HepG2 (cell line): ENCODE data around the gene NME1. TPM values are rescaled to one million over a fixed set of nuclear protein-coding genes. Genes with fewer than 3 reads are reported as not detected.

Source experiments
- BHLHE40 ChIP-seq: IDR thresholded peaks from 2 replicates; pipeline ENCODE4 v1.6.1; 2011; ENCODE audit warnings: low read length, improper control_type of control experiment
- CEBPG ChIP-seq: IDR thresholded peaks from 2 replicates; pipeline ENCODE4 v1.6.1; 2016
- CREM ChIP-seq, 2 experiments: sonication (generic) in 1 of 2; formaldehyde crosslinking in 1 of 2; IDR thresholded peaks; 2 replicates each; pipeline versions ENCODE4 v1.4.0 to v1.6.1; 2016 to 2020; ENCODE audit warnings: antibody characterized with exemption in 1 of 2, mild to moderate bottlenecking in 1 of 2, missing genetic modification reagents in 1 of 2
- DPF2 ChIP-seq: sonication (generic); formaldehyde crosslinking; IDR thresholded peaks from 2 replicates; pipeline ENCODE4 v1.4.0; 2020; ENCODE audit warnings: mild to moderate bottlenecking, low read depth, missing genetic modification reagents, borderline replicate concordance
- FOXJ3 ChIP-seq: sonication (generic); formaldehyde crosslinking; IDR thresholded peaks from 2 replicates; pipeline ENCODE4 v1.4.0; 2020; ENCODE audit warnings: missing genetic modification reagents, mild to moderate bottlenecking, borderline replicate concordance
- ISX ChIP-seq: sonication (generic); formaldehyde crosslinking; conservative IDR thresholded peaks from 2 replicates; pipeline ENCODE4 v1.5.0; 2020; ENCODE audit warnings: missing genetic modification reagents
- KLF11 ChIP-seq: IDR thresholded peaks from 2 replicates; pipeline ENCODE4 v1.6.1; 2016; ENCODE audit warnings: missing compliant biosample characterization
- KMT2B ChIP-seq: IDR thresholded peaks from 2 replicates; pipeline ENCODE4 v1.6.1; 2016; ENCODE audit warnings: missing genetic modification reagents, missing compliant biosample characterization
- NR3C1 ChIP-seq: sonication (generic); formaldehyde crosslinking; IDR thresholded peaks from 2 replicates; pipeline ENCODE4 v1.4.0; 2020; ENCODE audit warnings: missing genetic modification reagents
- PRMT3 ChIP-seq: sonication (generic); formaldehyde crosslinking; IDR thresholded peaks from 2 replicates; pipeline ENCODE4 v1.8.1; 2022; ENCODE audit warnings: low read depth, mild to moderate bottlenecking, moderate library complexity, missing genetic modification reagents, borderline replicate concordance
- SOX5 ChIP-seq: IDR thresholded peaks from 2 replicates; pipeline ENCODE4 v1.6.1; 2016; ENCODE audit warnings: borderline replicate concordance
- TAF1 ChIP-seq: sonication (generic); formaldehyde crosslinking; IDR thresholded peaks from 2 replicates; pipeline ENCODE4 v1.4.0; 2020; ENCODE audit warnings: missing genetic modification reagents
- TARDBP ChIP-seq: sonication (generic); formaldehyde crosslinking; IDR thresholded peaks from 2 replicates; pipeline ENCODE4 v1.8.0; 2022; ENCODE audit warnings: mild to moderate bottlenecking, missing genetic modification reagents
- TBX3 ChIP-seq: fragments of 450-650 bp; IDR thresholded peaks from 2 replicates; pipeline ENCODE4 v1.6.1; 2017; ENCODE audit warnings: antibody characterized with exemption, mild to moderate bottlenecking, inconsistent platforms, borderline replicate concordance
- TSC22D2 ChIP-seq: sonication (generic); formaldehyde crosslinking; IDR thresholded peaks from 2 replicates; pipeline ENCODE4 v1.5.1; 2020; ENCODE audit warnings: missing genetic modification reagents, mild to moderate bottlenecking, borderline replicate concordance
- WIZ ChIP-seq: sonication (generic); formaldehyde crosslinking; IDR thresholded peaks from 2 replicates; pipeline ENCODE4 v1.5.1; 2020; ENCODE audit warnings: mild to moderate bottlenecking, missing genetic modification reagents
- ZNF235 ChIP-seq: sonication (generic); formaldehyde crosslinking; IDR thresholded peaks from 2 replicates; pipeline ENCODE4 v1.8.1; 2023; ENCODE audit warnings: mild to moderate bottlenecking, missing genetic modification reagents, borderline replicate concordance
- ZNF556 ChIP-seq: sonication (generic); formaldehyde crosslinking; IDR thresholded peaks from 2 replicates; pipeline ENCODE4 v1.4.0; 2020; ENCODE audit warnings: mild to moderate bottlenecking, missing genetic modification reagents, borderline replicate concordance
- ZNF652 ChIP-seq: IDR thresholded peaks from 2 replicates; pipeline ENCODE4 v1.6.1; 2016; ENCODE audit warnings: low read depth, borderline replicate concordance
- ZNF747 ChIP-seq: sonication (generic); formaldehyde crosslinking; IDR thresholded peaks from 2 replicates; pipeline ENCODE4 v1.8.1; 2023; ENCODE audit warnings: missing genetic modification reagents, mild to moderate bottlenecking, borderline replicate concordance
- ZNF850 ChIP-seq: sonication (generic); formaldehyde crosslinking; conservative IDR thresholded peaks from 2 replicates; pipeline ENCODE4 v1.9.0; 2021; ENCODE audit warnings: mild to moderate bottlenecking, missing genetic modification reagents
- ZSCAN21 ChIP-seq: sonication (generic); formaldehyde crosslinking; IDR thresholded peaks from 2 replicates; pipeline ENCODE4 v1.8.0; 2022; ENCODE audit warnings: mild to moderate bottlenecking, missing genetic modification reagents, moderate library complexity, borderline replicate concordance
- ZSCAN29 ChIP-seq: sonication (generic); formaldehyde crosslinking; conservative IDR thresholded peaks from 2 replicates; pipeline ENCODE4 v1.4.0; 2020; ENCODE audit warnings: mild to moderate bottlenecking, missing genetic modification reagents
- polyA plus RNA-seq, 8 experiments: library from polyadenylated mRNA; depleted of rRNA in 3 of 8; stranded (reverse) in 7 of 8; unstranded in 1 of 8; fragments of >200 nt; fragmentation: Illumina TruSeq in 4 of 8; extraction: Trizol in 4 of 8; gene quantifications; 2 replicates each; pipeline versions ENCODE4 v1.2.1 to v1.2.3, GENCODE V29; 2011 to 2016; ENCODE audit warnings: low read depth in 4 of 8, missing spikeins in 1 of 8, mixed read lengths in 1 of 8; ENCODE audit not compliant: insufficient read depth in 1 of 8
- total RNA-seq, 5 experiments: library from RNA; depleted of rRNA; stranded (reverse); fragments of >200 nt; fragmentation: Illumina TruSeq; extraction: Trizol; gene quantifications; 2 replicates each; pipeline ENCODE4 v1.2.3, GENCODE V29; 2016; ENCODE audit warnings: low read depth in 1 of 5
- TF ChIP-seq, protein P1 (sequence below): conservative IDR thresholded peaks from 2 replicates; pipeline ENCODE4 v1.6.1; 2018; ENCODE audit warnings: missing genetic modification reagents
- TF ChIP-seq, protein P2 (sequence below): sonication (generic); formaldehyde crosslinking; IDR thresholded peaks from 2 replicates; pipeline ENCODE4 v1.8.0; 2022; ENCODE audit warnings: mild to moderate bottlenecking, missing genetic modification reagents, moderate library complexity

The NME1 gene
- total and polyA plus RNA-seq, 2 of the 13 experiments (the other 11 are each of a cell fraction or from before 2014, with no cell fraction given) = 295 to 516 TPM

DNA sequence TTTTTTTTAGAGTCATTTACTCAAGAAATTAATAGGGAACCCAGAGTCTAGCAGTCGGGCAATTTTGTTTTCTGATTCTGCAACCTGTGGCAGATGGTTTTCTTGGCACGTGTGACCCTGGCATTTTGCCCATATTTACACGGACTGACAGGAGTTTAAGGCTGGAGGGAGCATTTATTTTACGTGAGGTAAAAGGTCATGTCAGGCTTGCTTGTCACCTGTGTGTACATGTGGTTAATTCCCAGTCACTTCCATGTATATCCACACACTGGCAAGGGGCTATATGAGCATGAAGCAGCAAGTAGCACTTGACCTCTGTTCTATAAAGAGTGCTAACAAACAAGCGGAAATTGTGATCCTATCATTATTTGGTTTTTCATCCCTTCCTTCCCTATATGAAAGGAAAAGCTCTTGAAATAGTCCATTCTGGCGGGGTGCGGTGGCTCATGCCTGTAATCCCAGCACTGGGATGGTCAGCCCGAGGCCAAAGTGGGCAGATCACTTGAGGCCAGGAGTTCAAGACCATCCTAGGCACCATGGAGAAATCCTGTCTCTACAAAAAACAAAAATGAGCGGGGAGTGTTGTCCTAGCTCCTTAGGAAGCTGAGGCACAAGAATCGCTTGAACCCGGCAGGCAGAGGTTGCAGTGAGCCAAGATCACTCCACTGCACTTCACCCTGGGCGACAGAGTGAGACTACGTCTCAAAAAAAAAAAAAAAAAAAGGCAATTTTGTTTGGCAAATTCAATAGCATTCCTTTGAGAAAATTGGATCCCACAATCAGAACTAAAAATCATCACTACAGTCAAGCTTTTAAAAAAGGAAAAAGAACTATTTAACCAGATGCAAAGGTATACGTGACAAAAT lies 34.8 kb upstream of the NME1 start (continued):
- TF ChIP-seq ZSCAN21 (CRISPR knock-in tag) = no peak
- TF ChIP-seq ZNF235 = no peak
- no peak for TF ChIP-seq CEBPG (CRISPR knock-in tag)
- no peak for TF ChIP-seq ZNF556 (CRISPR knock-in tag)
- no peak for TF ChIP-seq KLF11 (CRISPR knock-in tag)
- no peak for TF ChIP-seq PRMT3 (CRISPR knock-in tag)
- no peak for TF ChIP-seq ZSCAN29
- TF ChIP-seq NR3C1 (CRISPR knock-in tag) = no peak
- no peak for TF ChIP-seq DPF2 (CRISPR knock-in tag)
- no peak for TF ChIP-seq ZNF850 (CRISPR knock-in tag)
- TF ChIP-seq SOX5 (CRISPR knock-in tag) = no peak
- TF ChIP-seq, protein P1, sequence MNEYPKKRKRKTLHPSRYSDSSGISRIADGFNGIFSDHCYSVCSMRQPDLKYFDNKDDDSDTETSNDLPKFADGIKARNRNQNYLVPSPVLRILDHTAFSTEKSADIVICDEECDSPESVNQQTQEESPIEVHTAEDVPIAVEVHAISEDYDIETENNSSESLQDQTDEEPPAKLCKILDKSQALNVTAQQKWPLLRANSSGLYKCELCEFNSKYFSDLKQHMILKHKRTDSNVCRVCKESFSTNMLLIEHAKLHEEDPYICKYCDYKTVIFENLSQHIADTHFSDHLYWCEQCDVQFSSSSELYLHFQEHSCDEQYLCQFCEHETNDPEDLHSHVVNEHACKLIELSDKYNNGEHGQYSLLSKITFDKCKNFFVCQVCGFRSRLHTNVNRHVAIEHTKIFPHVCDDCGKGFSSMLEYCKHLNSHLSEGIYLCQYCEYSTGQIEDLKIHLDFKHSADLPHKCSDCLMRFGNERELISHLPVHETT (CRISPR knock-in tag) = no peak
- TF ChIP-seq, protein P2, sequence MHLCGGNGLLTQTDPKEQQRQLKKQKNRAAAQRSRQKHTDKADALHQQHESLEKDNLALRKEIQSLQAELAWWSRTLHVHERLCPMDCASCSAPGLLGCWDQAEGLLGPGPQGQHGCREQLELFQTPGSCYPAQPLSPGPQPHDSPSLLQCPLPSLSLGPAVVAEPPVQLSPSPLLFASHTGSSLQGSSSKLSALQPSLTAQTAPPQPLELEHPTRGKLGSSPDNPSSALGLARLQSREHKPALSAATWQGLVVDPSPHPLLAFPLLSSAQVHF (CRISPR knock-in tag) = no peak
- TF ChIP-seq BHLHE40 = peak; percentile 91
- no peak for TF ChIP-seq ZNF652 (CRISPR knock-in tag)
- no peak for TF ChIP-seq ZNF747 (CRISPR knock-in tag)
- TF ChIP-seq FOXJ3 (CRISPR knock-in tag) = no peak
- TF ChIP-seq ISX (CRISPR knock-in tag) = no peak
- no peak for TF ChIP-seq WIZ (CRISPR knock-in tag)
- no peak for TF ChIP-seq KMT2B (CRISPR knock-in tag)
- TF ChIP-seq TAF1 (CRISPR knock-in tag) = no peak
- no peak for TF ChIP-seq TBX3
- TF ChIP-seq TARDBP = peak; percentile 50; the same call in 1 of the 2 replicates
- TF ChIP-seq CREM (IDR thresholded peaks at IDR 0.05) = 0 out of 2 replicates have a peak, but pooled peaks have one; percentile 13
- no peak for TF ChIP-seq CREM (CRISPR knock-in tag; IDR thresholded peaks at IDR 0.05)
- TF ChIP-seq TSC22D2 (CRISPR knock-in tag) = no peak
